RPMI8226 (cell line): Measurements from ENCODE around the gene MICAL2.

Source experiments
- DNase-seq: peaks from one replicate; pipeline ENCODE4 v3.0.0-alpha.2; 2015

The MICAL2 gene

DNA sequence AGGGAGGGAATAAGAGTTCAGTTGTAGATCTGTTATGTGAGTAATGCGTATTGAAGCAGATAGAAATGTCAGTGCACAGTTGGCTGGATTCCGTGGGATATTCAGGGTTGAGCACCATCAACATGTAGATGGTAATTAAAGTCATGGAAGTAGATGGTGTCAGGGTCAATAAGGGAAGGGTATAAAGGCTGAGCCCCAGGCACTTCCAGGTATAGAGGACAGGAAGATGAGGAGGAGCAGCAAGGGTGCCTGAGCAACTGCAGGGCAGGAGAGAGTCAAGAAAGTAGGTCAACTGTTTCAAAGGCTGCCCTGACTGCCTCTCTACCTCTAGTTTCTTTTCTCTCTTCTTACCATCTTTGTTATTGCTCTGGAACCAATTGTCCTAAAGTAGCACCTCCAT is 85.9 kb downstream of the MICAL2 start:
- DNase-seq: no peak

GRCh38 chr11:12196872-12197271 is 86.5 kb downstream of the MICAL2 start:
- DNase-seq: no peak

DNA sequence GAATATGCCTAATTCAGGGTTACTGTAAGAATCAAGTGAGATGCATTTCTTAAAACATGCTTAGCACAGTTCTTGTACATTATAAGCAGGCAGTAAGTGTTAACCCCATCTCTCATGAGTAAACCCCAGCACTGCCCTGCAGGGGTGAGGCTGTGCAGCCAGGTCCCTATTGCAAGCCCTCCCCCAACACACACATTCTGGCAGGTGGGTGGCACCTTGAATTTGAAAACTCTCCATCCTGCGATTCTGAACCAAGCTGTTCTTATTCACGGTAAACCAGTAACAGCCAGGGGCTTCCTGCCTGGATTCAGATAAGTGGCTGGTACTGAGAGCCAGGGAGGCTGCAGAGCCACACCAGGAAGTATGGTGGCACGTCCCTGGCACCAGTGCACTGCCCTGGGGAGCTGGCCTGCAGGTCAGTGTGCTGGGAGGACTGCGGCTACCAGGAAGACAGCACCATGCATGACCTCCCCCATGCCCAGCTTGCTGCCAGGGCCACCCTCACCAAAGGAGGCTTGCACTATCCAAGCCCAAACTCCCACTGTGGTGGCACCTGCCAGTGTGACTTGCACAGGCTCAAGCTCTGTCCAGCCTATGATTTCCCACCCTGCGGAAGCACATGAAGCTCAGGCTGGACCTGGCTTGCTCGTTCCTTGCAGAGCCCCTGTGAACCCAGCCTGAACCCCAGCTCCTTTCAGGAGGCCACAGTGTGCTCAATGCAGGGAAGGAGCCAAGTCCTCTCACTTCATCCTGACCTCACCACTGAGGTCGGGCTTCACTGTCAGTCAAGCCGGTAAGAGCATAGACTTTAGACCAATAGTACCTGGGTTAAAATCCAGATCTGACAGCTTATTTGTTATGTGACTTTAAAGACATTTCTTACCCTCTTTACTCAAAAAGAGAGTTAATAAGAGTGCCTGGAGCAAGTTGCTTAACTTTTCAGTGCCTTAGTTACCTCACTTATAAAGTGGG is 88.1 kb downstream of the MICAL2 start:
- no peak for DNase-seq

DNA sequence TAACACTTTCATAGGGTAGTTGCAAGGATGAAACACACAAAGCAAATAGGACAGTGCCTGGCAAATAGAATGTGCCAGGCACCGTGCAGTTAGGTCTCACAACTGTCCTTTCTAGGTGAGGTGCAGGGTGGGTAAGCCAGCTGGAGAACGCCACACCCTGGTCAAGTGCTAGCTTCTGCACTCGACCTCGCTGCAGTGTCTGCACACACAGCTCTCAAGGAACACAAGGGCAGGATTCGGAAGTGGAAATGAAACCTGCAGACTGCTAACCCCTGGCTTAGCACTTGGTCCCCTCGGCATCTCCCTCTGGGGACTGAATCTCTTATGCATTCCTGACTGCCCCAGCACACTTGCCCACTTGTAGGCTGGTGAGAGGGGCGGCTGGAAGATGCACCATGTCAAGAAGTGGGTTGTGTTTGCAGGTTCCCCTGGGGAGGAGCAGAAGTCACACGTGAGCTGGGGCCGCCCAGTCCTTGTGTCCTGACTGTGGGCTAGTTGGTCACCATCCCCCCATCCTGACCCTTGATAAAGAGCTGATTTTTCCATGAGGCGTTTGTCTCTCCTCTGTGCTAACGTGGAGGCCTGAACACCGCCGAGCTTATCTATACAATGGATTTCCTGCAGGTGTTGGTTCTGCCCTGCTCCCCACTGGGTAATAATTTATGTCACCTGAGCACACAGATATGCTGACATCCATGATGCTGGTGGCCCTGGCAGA is 89.0 kb downstream of the MICAL2 start:
- DNase-seq: peak; percentile 82

- no peak for DNase-seq
These were observed 90.0 kb downstream of the MICAL2 start for GRCh38 chr11:12200279-12200990.

DNA sequence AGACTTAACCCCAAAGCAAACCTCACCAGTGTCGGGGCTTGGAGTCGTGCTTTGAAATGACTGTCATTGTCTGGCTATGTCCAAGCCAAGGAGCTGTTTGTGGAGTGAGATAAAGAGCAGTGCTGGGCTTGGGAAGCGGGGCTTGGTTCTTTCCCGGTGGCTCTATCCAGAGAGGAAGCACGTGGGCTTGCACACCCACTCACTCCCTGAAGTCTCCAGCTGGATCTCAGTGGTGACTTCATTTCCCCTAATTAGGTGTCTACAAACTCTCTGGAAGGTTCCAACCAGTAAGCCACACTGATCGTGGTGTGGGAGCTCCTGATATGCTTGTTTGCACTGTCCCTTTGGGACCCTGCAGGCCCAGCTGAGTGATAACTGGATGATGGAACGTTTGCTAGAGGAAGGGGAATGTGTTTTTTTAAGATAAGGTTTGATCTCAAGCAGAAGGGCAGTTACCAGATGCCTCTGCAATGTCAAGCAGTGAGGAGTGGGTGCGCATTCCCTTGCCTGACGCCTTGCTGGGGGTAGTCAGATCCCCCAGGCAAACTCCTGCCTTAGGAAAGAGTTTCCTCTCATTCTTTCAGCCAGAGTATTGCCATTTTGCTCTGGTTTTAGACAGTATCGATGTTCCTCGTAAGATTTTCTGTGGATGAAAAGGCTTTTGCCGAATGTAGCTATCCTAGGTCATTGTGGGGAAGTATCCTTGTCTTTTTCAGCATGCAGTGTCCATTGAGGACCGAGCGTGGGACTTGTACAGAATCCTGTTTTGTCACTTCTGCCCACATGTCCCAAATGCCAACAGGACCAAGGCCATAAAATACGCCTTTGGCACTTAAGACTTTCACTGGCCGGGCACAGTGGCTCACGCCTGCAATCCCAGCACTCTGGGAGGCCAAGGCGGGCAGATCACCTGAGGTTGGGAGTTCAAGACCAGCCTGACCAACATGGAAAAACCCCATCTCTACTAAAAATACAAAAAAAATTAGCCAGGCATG is 90.9 kb downstream of the MICAL2 start:
- DNase-seq: no peak

GRCh38 chr11:12202661-12203310 is 92.4 kb downstream of the MICAL2 start:
- no peak for DNase-seq

- no peak for DNase-seq
These were observed 94.1 kb downstream of the MICAL2 start for GRCh38 chr11:12204506-12204905.

- DNase-seq: no peak
These were observed 94.9 kb downstream of the MICAL2 start for GRCh38 chr11:12205330-12205729.

- DNase-seq: no peak
These were observed 96.1 kb downstream of the MICAL2 start for GRCh38 chr11:12206529-12206928.

- DNase-seq: no peak
These were observed 97.2 kb downstream of the MICAL2 start for GRCh38 chr11:12207384-12208150.

GRCh38 chr11:12209096-12209495 is 98.7 kb downstream of the MICAL2 start:
- no peak for DNase-seq

DNA sequence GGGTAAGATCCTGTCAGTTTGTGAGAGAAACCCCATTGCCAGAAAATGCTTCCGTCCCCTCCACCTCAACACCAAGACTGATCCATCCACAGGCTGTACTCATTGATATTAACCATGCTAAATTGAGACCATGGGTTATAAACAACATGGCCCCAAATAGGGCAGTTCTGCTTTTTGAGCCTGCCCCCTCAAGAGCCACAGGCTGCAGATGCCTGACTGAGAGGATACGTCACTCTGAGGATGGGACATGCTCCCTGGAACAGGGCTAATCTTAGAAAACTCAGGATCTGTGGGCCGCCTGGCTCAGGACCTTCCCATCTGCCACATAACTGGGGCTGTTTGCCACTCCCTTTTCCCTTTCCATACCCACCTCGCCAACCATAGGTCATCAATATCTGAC is 99.8 kb downstream of the MICAL2 start:
- DNase-seq: no peak

- peak; percentile 83 for DNase-seq
These were observed 101.1 kb downstream of the MICAL2 start for GRCh38 chr11:12211331-12212065.

DNA sequence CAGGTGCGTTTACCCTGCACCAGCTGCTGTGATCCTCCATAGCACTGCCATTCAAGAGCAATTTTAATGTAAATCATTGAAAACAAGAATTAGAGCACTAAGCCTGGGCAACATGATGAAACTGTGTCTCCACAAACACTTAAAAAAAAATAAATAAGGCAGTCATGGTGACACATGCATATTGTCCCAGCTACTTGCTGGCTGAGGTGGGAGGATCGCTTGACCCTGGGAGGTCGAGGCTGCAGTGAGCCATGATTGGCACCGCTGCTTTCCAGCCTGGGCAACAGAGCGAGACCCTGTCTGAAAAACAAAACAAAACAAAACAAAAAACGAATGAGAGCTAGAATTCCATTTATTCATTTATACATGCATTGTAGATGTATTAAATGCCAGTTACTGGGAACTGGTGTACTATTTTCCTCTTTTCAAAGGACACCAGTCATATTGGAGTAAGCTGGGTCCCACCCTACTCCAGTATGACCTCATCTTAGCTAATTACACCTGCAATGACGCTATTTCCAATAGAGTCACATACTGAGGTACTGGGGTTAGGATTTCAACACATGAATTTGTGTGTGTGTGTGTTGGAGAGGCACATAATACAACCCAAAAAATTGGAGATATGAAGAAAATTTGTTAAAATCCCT is 101.9 kb downstream of the MICAL2 start:
- DNase-seq: no peak

DNA sequence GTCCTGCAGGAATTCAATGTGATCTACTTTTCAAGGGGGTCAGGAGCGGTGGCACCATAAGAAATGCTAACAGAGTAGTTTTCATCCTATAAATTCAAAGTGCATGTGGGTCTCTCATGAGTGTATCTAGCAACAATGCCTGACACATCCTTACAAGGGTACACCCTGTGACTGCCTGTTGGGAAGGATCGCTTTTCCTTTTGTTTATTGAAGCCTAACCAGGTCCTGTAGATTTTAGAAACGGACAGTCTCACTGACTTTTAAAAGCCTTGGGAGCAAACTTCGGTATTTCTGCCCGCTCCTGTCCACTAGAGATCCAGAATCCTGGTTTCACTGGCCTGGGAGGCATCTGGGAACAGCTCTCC is 102.4 kb downstream of the MICAL2 start:
- no peak for DNase-seq

DNA sequence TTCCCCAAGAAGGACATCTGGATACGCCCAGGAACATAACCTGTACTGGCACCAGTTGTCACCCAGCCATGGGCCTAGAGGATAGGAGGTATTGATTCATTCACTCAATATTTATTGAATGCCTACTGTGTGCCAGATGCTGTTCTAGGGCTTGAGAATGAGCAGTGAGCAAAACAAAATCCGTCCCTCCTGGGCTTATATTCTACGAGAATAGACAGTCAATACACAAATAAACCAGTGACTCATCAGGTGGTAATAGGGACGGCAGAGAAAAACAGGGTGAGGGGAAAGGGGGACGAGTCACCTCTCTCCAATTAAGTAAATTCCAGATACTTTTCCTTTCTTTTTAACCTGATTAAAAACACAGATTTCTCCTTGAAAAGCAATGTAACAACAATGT is 103.5 kb downstream of the MICAL2 start:
- no peak for DNase-seq

- no peak for DNase-seq
These were observed 104.4 kb downstream of the MICAL2 start for GRCh38 chr11:12214751-12215150.

DNA sequence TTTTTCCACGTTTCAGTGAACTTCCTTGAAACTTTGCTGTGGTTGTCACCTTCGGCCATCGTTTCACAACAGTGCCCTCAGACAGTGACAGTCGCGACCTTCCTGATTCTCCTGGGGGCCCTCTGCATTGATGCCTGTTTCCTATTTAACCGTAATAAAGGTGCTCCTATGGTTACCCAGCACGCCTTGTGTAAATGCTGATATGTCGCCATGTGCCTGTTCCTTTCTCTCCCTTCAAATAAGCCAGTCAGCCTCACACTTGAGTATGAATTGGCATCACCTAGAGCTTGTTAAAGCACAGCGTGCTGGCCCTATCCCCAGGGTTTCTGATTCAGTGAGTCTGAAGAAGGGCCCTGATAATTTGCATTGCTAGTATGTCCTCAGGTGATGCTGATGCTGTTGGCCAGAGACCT is 104.8 kb downstream of the MICAL2 start:
- no peak for DNase-seq

- DNase-seq: no peak
These were observed 105.7 kb downstream of the MICAL2 start for GRCh38 chr11:12216041-12216451.
